HG03139 (cell line): ENCODE measurements around the gene ECSIT.
"Not testable (repeated sequence)": the region's sequence is repeated elsewhere in the genome, so short reads cannot be mapped to it uniquely, and the experiment has no call there.

Source experiments
- ATAC-seq: cut with Tn5 transposase; IDR thresholded peaks from one replicate; pipeline ENCODE4 v1.9.1; 2021; ENCODE audit not compliant: unreplicated experiment

The ECSIT gene, protein sequence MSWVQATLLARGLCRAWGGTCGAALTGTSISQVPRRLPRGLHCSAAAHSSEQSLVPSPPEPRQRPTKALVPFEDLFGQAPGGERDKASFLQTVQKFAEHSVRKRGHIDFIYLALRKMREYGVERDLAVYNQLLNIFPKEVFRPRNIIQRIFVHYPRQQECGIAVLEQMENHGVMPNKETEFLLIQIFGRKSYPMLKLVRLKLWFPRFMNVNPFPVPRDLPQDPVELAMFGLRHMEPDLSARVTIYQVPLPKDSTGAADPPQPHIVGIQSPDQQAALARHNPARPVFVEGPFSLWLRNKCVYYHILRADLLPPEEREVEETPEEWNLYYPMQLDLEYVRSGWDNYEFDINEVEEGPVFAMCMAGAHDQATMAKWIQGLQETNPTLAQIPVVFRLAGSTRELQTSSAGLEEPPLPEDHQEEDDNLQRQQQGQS

DNA sequence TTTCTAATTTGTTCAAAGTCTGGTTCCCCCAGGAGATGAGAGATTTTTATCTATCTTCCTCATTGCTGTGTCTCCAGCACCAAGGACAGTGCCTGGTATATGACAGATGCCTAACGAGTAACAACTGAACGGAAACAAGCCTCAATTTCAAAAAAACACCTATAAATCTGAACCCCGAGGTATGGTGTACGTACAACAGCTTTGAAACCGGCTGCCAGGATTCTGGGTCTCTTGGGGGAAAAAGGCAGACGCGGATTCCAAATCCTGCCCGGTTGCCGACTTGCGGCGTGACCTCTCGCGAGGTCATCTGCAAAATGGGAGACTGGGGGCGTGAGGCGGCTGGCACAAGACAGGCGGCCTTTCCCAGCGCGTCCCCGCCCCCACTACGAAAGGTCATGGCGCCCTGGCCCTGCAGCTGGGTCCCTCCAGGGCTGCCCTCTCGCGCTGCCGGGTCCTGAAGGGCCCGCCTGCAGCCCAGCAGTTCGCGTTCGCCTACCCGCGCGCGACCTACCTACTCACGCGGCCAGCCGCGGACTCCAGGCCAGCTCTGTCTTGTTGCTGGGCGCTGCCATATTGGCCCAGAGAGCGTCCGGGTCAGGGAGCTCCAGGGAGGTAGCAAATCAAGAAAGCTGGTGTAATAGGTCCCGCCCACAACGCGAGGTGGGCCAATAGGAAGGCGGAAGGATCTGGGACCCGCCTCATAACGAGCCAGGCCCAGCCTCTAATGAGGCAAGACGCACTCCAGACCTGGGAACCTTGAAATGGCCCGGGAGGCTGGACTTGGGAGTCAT is at the start of gene ECSIT:
Gene ECSIT, minus strand, starts transcription at position 584 of the 791 bp plus-strand sequence. CDS start 9,964 bp downstream, outside the sequence.
- ATAC-seq, result peak; percentile 91

DNA sequence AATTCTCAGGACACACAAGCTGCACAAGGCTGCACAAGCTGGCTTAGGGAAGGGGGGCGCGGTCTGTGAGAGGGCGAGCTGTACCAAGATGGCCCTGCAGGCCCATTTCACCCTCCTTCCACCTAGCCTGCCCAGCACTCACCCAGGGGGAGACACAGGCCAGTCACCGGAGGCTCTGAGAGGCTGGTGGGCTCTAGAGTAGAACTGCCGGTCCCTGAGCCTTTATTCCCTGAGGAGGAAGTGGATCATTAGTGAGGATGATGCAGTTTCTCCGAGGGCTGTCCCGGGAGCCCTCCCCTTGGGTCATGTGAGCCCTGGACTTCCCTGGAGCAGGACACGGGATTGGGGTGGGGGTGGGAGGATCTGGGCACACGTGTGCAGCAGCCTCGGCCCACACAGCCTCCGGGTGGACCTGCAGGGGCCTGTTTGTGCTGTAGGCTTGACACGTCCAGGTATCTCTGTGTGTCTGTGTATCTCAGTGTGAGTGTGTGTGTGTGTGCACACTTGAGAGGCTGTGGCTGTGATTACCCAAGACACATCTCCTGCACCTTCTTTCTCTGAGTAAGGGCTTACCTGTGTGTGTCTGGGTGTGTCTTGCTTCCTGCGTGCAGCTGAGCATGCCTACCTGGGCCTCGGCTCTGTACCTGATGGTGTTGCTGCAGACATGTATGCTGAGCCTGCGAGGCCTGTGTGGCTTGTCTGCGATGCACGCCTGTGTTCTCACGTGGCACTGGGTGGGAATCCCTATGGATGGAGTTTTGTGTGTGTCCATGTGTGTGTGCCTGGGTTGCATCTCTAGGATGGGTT is 48.7 kb upstream of the ECSIT start, which contains the start of gene ACP5:
Gene ACP5, minus strand, starts transcription at position 195 of the 807 bp plus-strand sequence. CDS start 328 bp downstream, outside the sequence.
- no peak for ATAC-seq

DNA sequence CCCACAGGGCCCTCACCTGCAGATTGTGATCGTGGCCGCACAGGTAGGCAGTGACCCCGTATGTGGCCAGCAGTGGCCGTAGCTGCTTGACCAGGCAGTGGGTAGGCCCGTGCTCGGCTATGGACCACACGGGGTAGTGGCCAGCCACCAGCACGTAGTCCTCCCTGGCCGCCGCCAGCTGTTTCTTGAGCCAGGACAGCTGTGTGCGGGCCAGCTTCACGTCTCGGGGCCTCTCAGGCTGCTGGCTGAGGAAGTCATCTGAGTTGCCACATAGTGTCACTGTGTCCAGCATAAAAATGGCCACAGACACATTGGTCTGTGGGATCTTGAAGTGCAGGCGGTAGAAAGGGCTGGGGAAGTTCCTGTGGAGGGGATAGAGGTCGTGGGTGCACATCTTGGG is 47.3 kb upstream of the ECSIT start:
- no peak for ATAC-seq

DNA sequence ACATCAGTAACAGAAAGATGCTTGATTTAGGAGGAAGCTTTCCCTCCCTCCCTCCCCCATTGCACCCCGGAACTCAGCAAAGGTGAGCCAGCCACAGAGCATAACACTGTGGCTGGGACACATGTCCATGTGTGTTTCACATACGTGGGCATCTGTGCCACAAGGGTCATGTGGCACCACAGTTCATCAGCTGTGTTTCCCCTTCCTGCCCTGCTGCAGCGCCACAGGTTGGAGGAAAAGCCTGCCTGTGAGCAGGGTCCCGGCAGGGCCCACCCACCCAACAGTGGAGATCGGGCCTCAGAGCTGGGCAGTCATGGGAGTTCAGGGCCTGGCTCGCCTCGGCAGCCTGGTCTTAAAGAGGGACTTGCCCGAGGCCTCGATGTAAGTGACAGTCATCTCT is 45.8 kb upstream of the ECSIT start:
- no peak for ATAC-seq

DNA sequence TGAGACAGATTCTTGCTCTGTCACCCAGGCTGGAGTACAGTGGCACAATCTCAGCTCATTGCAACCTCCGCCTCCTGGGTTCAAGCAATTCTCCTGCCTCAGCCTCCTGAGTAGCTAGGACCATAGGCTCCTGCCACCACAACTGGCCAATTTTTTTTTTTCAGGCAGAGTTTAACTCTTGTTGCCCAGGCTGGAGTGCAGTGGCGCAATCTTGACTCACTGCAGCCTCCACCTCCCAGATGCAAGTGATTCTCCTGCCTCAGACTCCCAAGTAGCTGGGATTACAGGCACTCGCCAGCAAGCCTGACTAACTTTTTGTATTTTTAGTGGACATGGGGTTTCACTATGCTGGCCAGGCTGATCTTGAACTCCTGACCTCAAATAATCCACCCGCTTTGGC is 44.8 kb upstream of the ECSIT start:
- ATAC-seq, result not testable (repeated sequence)

DNA sequence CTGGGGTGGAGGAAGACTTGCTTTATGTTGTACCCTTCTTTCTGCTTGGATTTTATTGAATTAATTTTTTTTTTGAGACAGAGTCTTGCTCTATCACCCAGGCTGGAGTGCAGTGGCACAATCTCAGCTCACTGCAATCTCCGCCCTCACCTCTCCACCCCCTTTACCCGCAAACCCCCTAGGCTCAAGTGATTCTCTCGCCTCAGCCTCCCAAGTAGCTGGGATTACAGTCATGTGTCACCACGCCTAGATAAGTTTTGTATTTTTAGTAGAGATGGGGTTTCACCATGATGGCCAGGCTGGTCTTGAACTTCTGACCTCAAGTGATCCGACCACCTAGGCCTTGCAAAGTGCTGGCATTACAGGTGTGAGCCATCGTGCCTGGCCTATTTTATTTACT is 44.4 kb upstream of the ECSIT start:
- ATAC-seq, result not testable (repeated sequence)

DNA sequence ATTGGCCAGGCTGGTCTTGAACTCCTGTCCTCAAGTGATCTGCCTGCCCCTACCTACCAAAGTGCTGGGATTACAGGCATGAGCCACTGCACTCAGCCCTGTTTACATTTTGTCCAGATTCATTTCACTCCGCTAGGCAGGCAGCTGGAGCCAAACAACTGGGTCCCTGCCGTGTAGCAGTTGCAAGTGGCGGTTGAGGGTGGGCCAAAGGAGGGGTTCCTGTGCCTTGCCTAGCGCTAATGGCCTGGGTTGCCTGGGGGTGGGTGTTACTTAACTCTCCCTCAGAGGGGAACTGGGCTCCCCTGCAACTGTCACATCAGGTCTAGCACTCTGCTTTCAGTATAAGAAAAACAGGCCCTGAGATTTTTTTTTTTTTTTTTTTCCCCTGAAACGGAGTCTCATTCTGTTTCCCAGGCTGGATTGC is 41.1 kb upstream of the ECSIT start:
- no peak for ATAC-seq

DNA sequence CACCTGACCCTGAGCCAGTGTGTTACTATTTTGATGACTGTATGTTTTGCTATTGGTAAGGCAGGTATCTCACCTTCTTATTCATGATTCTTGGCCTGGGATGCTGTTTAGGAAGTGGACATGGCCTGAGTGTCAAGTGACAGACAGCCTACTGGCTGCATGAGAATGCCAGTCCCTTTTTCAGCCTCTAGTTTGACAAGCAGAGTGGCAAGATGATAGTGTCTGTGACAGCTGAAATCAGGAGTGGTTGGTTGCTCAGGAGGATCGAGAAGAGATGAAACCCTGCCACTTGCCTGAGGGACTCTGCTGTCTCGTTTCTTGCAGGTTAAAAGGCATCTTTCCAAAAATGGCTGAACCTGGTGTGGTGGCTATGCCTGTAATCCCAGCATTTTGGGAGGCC is 37.2 kb upstream of the ECSIT start:
- no peak for ATAC-seq

DNA sequence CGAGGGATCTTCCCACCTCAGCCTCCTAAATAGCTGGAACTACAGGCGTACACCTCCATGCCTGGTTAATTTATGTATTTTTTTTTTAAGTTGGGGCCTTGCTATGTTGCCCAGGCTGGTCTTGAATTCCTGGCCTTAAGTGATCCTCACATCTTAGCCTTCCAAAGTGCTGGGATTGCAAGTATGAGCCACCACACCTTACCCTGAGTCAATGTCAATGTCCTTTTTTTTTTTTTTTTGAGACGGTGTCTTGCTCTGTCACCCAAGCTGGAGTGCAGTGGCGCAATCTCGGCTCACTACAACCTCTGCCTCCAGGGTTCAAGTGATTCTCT is 36.7 kb upstream of the ECSIT start:
- not testable (repeated sequence) for ATAC-seq

DNA sequence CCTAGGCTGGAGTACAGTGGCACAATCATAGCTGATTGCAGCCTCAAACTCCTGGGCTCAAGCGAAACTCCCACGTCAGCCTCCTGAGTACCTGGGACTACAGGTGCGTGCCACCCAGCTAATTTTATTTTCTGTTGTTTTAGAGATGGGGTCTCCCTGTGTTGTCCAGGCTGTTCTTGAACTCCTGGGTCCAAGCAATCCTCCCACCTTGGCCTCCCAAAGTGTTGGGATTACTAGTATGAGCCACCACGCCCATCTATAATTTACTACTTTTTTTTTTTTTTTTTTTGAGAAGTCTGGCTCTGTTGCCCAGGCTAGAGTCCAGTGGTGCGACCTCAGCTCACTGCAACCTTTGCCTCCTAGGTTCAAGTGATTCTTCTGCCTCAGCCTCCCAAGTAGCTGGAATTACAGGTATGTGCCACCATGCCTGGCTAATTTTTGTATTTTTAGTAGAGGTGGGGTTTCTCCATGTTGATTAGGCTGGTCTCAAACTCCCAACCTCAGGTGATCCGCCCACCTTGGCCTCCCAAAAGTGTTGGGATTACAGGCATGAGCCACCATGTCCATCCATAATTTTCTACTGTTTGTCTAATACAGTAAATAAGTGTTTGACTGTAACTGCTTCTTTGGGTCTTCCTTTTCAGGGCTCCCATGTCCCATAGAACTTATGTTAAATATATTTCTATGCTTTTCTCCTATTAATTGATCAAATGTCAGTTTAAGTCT is 35.3 kb upstream of the ECSIT start:
- ATAC-seq, result not testable (repeated sequence)

DNA sequence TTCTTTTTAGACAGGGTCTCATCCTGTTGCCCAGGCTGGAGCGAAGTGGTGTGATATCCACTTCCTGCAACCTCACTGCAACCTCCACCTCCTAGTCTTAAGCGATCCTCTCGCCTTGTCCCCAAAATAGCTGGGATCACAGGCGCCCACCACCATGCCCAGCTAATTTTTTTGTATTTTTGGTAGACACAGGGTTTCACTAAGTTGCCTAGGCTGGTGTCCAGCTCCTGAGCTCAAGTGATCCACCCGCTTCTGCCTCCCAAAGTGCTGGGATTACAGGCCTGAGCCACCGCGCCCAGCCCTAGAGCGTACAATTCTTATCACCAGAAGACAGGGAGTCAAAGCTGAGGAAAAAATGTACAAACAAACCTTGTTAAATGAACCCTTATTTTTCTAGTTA is 34.6 kb upstream of the ECSIT start:
- no peak for ATAC-seq

DNA sequence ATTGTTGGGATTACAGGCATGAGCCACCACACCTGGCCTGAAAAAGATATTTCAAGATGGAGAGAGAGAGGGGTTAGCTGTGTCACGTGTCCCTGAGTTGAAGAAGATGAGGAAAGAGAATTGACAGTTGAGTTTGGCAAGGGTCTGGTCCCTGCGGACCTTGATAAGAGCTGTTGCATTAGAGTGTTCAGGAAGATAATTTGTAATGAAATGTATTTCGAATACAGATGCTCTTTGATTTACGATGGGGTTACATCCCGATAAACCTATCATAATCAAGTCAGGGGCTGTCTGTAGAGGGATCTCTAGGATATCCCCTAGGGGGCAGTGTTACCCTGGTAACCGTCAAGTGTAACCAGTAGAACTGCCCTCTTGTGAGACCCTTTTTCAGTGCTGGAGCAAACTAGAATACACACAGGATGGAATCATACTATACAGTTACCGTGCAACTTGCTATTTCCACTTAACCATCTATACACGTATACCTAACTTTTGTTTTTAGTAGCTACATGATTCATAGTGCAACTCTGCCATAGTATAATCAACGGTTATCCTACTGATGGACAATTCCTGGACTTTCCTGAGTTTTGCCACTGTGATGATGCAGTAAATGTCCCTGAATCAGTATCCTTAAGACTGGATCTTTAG is 31.6 kb upstream of the ECSIT start:
- no peak for ATAC-seq

DNA sequence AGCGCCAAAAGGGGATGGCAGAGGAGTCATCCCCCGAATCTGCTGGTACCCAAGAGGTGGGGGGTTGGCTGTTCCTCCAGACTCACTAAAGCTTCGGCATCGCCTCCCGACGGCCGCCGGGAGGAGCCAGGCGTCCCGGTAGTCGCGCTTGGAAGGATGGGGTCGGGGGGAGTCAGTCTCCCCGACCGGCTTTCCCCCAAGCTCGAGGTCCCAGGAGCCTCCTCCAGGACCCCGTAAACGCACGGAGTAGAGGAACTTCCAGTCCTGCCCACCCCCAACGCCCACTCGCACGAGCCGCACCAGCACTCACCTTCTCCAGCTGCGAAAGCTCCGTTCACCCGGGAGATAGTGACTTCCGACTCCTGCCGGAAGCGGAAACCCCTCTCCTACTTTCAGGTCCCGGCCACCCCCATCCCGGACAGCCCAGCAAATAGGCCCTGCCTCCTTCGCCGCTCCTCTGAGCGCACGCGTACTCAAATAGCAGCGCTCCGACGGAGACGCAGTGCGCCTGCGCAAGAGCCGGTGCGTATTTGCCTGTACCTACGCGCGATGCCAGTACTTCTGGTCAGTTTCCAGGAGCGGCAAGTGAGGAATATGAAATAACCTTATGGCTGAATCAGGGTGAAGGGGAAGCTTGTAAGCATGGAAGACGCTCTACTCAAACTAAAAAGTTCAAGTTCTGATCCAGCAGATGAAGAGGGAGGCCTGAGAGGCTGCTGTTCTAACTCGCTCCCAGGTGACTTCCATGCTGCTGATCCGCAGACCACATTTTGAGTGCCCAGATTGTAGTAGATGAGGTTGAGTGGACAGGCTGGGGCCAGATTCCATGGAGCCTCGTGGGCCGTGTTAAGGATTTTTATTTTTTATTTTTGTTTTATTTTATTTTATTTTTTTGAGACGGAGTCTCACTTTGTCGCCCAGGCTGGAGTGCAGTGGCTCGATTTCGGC is 30.2 kb upstream of the ECSIT start, which contains the start of gene ELOF1:
Gene ELOF1, minus strand, starts transcription at position 350 of the 948 bp plus-strand sequence. CDS start 4,883 bp downstream, outside the sequence.
- peak; percentile 74 for ATAC-seq

DNA sequence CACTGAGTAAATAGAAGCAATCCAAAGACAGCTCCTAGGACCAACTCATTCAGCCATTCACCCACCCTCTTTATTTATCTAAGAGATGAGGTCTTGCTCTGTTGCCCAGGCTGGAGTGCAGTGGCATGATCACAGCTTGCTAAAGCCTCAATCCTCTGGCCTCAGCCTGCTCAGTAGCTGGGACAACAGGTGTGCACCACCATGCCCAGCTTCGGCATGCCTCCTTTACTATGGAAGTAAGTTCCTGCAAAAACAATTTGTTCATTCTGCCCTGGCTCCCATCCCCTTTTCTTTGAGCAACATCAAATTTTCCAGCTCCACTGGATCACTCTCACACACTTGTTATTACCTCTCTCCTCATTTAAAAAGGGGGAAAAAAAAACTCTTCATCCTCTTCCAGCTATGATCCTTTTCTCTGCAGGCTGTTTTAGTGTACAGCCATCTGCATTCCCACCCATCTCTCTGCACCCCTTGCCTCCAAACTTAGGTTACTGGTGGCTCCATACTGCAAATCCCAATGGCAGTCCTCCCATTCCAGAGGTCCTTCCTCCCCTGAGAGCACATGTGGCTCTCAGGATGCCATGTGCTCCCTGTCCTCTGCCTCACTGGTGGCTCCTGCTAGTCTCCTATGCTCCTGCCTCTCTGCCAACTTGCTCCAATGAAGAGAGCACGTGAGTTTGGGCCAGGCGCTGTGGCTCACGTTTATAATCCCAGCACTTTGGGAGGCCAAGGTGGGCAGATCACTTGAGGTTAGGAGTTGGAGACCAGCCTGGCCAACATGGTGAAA is 27.9 kb upstream of the ECSIT start:
- ATAC-seq, result no peak

DNA sequence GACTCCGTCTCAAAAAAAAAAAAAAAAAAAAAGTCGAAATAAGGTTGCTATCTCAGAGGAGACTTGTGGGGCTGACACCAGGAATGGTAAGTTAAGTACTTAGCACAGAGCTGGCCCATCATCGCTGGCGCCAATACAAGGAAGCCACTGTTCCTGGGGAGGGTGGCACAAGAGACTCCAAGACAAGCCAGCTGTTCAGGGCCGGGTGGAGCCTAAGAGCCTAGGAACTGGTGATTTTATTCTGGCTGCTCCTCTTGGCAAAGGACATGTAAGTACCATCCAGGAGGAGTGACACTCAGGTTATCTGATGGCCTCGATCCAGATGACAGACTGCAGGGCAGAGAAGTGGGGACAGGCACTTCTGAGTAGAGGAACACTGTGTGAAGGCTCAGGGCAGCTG is 26.3 kb upstream of the ECSIT start:
- no peak for ATAC-seq

DNA sequence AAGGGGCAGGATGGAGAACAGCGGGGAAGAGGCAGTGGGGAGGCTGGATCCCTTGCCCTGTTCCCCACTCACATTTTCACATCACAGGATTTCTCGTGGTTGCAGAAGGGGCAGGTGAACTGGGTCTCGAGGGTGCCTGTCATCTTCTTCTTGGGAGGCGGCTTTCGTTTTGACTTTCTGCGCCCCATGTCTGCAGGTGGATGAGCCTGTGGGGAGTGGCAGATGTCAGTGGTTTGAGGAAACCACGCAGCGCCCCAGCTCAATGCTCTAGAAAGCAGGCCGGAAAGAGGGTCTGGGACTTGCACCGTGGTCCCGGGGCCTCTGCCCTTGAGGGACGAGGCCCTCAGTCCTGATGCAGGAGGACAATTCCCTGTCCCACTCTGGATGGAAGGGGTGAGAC is 25.2 kb upstream of the ECSIT start:
- no peak for ATAC-seq

DNA sequence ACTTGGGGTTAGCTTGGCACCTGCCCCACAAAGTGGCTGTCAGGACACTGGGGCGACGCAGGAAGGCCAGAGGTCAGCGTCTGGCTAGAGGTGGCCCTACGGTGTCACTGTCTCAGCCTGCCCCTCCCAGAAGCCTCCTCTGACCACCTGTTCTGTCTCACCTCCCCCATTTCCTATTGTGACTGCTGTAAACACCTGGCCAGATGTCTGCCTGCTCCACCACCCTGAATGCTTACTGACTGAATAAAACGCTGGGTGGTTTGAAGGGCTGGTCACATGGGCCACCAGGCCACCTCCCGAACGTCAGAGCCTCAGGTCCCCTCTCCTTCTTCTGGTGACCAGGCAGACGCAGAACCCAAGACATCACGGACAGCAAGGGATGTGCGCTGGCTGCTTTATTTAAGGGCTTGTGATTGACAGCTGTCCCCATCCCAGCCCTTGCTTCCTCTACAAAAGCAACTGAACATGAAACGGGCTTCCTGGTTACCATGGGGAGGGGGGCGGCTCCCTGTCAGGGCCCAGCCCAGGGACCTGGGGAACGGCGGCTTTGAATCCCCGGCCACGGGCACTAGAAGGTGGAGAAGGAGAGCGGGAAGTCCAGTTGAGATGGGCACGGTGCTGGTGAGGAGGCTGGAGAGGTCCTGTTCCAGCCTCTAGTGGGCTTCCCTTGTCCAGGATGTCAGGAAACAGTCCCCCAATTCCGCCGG is 23.9 kb upstream of the ECSIT start:
- ATAC-seq, result no peak
